HEK293 (cell line): Measurements from ENCODE around the gene SUCO.

Source experiments
- CTCF ChIA-PET: fragments of 350-600 bp; formaldehyde crosslinking; extraction: SDS; loops from one replicate; lab custom pipeline; 2021; ENCODE audit warnings: antibody characterized with exemption; lab: Yijun Ruan, JAX
- POLR2A ChIA-PET: fragments of 300-600 bp; formaldehyde crosslinking; extraction: SDS; loops from one replicate; lab custom pipeline; 2020; ENCODE audit warnings: antibody characterized with exemption, inconsistent platforms; lab: Yijun Ruan, JAX
- H3K27ac ChIP-seq: fragments of 200-500 bp; sonication (Bioruptor generic); 2 replicates; pipeline ENCODE4 v1.5.1; 2014; ENCODE audit warnings: low read depth, low read length, control low read depth, inconsistent platforms; ENCODE audit errors: extremely low read depth
- H3K36me3 ChIP-seq, 2 experiments: fragments of 200-500 bp in 1 of 2; sonication (Bioruptor generic) in 1 of 2; 1 replicate in 1 of 2; 2 replicates in 1 of 2; pipeline ENCODE4 v1.5.1; 2014 to 2017; ENCODE audit warnings: inconsistent platforms in 2 of 2, low read length in 2 of 2; ENCODE audit not compliant: control insufficient read depth in 2 of 2, insufficient read depth in 1 of 2
- H3K4me1 ChIP-seq: fragments of 200-500 bp; sonication (Bioruptor generic); 2 replicates; pipeline ENCODE4 v1.5.1; 2014; ENCODE audit warnings: mild to moderate bottlenecking, low read length, inconsistent platforms; ENCODE audit not compliant: control insufficient read depth, insufficient read depth
- H3K4me3 ChIP-seq: 2 replicates; pipeline ENCODE4 v1.5.1; 2011; ENCODE audit warnings: low read depth, mild to moderate bottlenecking, control low read depth, low read length, moderate library complexity
- H3K9me3 ChIP-seq: fragments of 200-500 bp; sonication (Bioruptor generic); 2 replicates; pipeline ENCODE4 v1.5.1; 2014; ENCODE audit warnings: low read depth, low read length, inconsistent platforms; ENCODE audit not compliant: control insufficient read depth, insufficient read depth
- FEZF1 ChIP-seq: fragments of 450-650 bp; formaldehyde crosslinking; IDR thresholded peaks from 2 replicates; pipeline ENCODE4 v1.5.1; 2016; ENCODE audit warnings: missing biosample characterization, missing genetic modification characterization
- MZF1 ChIP-seq: fragments of 450-650 bp; formaldehyde crosslinking; IDR thresholded peaks from 2 replicates; pipeline ENCODE4 v1.5.1; 2017; ENCODE audit warnings: missing biosample characterization, missing genetic modification characterization, borderline replicate concordance
- PRDM2 ChIP-seq: fragments of 450-650 bp; formaldehyde crosslinking; IDR thresholded peaks from 2 replicates; pipeline ENCODE4 v1.5.1; 2016; ENCODE audit warnings: missing biosample characterization, missing genetic modification characterization, borderline replicate concordance
- YY1 ChIP-seq: fragments of 450-650 bp; formaldehyde crosslinking; IDR thresholded peaks from 2 replicates; pipeline ENCODE4 v1.5.1; 2018; ENCODE audit warnings: missing biosample characterization, missing genetic modification characterization
- YY2 ChIP-seq: fragments of 450-650 bp; formaldehyde crosslinking; IDR thresholded peaks from 2 replicates; pipeline ENCODE4 v1.5.1; 2016; ENCODE audit warnings: missing biosample characterization, missing genetic modification characterization
- ZBTB17 ChIP-seq: fragments of 450-650 bp; formaldehyde crosslinking; IDR thresholded peaks from 2 replicates; pipeline ENCODE4 v1.5.1; 2016; ENCODE audit warnings: missing biosample characterization, missing genetic modification characterization
- ZBTB6 ChIP-seq: fragments of 450-650 bp; formaldehyde crosslinking; IDR thresholded peaks from 2 replicates; pipeline ENCODE4 v1.5.1; 2017; ENCODE audit warnings: missing biosample characterization, missing genetic modification characterization
- ZFP37 ChIP-seq: fragments of 450-650 bp; formaldehyde crosslinking; IDR thresholded peaks from 2 replicates; pipeline ENCODE4 v1.5.1; 2016; ENCODE audit warnings: missing biosample characterization, missing genetic modification characterization
- ZNF114 ChIP-seq: fragments of 450-650 bp; formaldehyde crosslinking; IDR thresholded peaks from 2 replicates; pipeline ENCODE4 v1.5.0; 2017; ENCODE audit warnings: missing biosample characterization, missing genetic modification characterization
- ZNF132 ChIP-seq: fragments of 450-650 bp; formaldehyde crosslinking; IDR thresholded peaks from 2 replicates; pipeline ENCODE4 v1.5.1; 2017; ENCODE audit warnings: missing biosample characterization, missing genetic modification characterization, borderline replicate concordance
- ZNF133 ChIP-seq: fragments of 450-650 bp; formaldehyde crosslinking; IDR thresholded peaks from 2 replicates; pipeline ENCODE4 v1.5.1; 2016; ENCODE audit warnings: missing biosample characterization, missing genetic modification characterization
- ZNF223 ChIP-seq: fragments of 450-650 bp; formaldehyde crosslinking; IDR thresholded peaks from 2 replicates; pipeline ENCODE4 v1.5.1; 2016; ENCODE audit warnings: missing biosample characterization, missing genetic modification characterization
- ZNF24 ChIP-seq: fragments of 450-650 bp; formaldehyde crosslinking; IDR thresholded peaks from 2 replicates; pipeline ENCODE4 v1.5.1; 2016; ENCODE audit warnings: missing biosample characterization, missing genetic modification characterization
- ZNF324 ChIP-seq: fragments of 450-650 bp; formaldehyde crosslinking; IDR thresholded peaks from 2 replicates; pipeline ENCODE4 v1.5.1; 2016; ENCODE audit warnings: missing biosample characterization, missing genetic modification characterization
- ZNF354C ChIP-seq: fragments of 450-650 bp; formaldehyde crosslinking; IDR thresholded peaks from 2 replicates; pipeline ENCODE4 v1.5.1; 2016; ENCODE audit warnings: missing biosample characterization, missing genetic modification characterization, low read depth, borderline replicate concordance
- ZNF362 ChIP-seq: fragments of 450-650 bp; formaldehyde crosslinking; IDR thresholded peaks from 2 replicates; pipeline ENCODE4 v1.5.1; 2016; ENCODE audit warnings: missing biosample characterization, missing genetic modification characterization
- ZNF366 ChIP-seq: fragments of 450-650 bp; formaldehyde crosslinking; conservative IDR thresholded peaks from 2 replicates; pipeline ENCODE4 v1.5.1; 2016; ENCODE audit warnings: missing biosample characterization, missing genetic modification characterization
- ZNF518A ChIP-seq: fragments of 450-650 bp; formaldehyde crosslinking; conservative IDR thresholded peaks from 2 replicates; pipeline ENCODE4 v1.5.1; 2016; ENCODE audit warnings: low read depth, missing biosample characterization, missing genetic modification characterization
- ZNF521 ChIP-seq: fragments of 450-650 bp; formaldehyde crosslinking; IDR thresholded peaks from 2 replicates; pipeline ENCODE4 v1.5.1; 2017; ENCODE audit warnings: missing biosample characterization, mild to moderate bottlenecking, missing genetic modification characterization
- ZNF548 ChIP-seq: fragments of 450-650 bp; formaldehyde crosslinking; IDR thresholded peaks from 2 replicates; pipeline ENCODE4 v1.5.1; 2016; ENCODE audit warnings: missing biosample characterization, missing genetic modification characterization
- ZNF558 ChIP-seq: fragments of 450-650 bp; formaldehyde crosslinking; IDR thresholded peaks from 2 replicates; pipeline ENCODE4 v1.5.1; 2016; ENCODE audit warnings: missing biosample characterization, missing genetic modification characterization
- ZNF658 ChIP-seq: fragments of 450-650 bp; formaldehyde crosslinking; IDR thresholded peaks from 2 replicates; pipeline ENCODE4; 2016; ENCODE audit warnings: missing biosample characterization, missing genetic modification characterization
- ZNF776 ChIP-seq: fragments of 450-650 bp; formaldehyde crosslinking; IDR thresholded peaks from 2 replicates; pipeline ENCODE4 v1.5.0; 2017; ENCODE audit warnings: missing biosample characterization, missing genetic modification characterization, borderline replicate concordance
- ZXDB ChIP-seq: fragments of 450-650 bp; formaldehyde crosslinking; IDR thresholded peaks from 2 replicates; pipeline ENCODE4 v1.5.1; 2016; ENCODE audit warnings: missing biosample characterization, missing genetic modification characterization

The SUCO gene

GRCh38 chr1:172532183-172532699 lies 709 bp upstream of the SUCO start:
- Histone ChIP-seq H3K9me3 (no peaks in the 10 kb centered on the region), H3K36me3 (no peaks in the 10 kb centered on the region), H3K27ac (peak overlapping the region; percentile 48), H3K4me3 (peak overlapping the region; percentile 98), H3K4me1 (no peaks in the 10 kb centered on the region)
- CTCF ChIA-PET = interaction anchor here (0.6 to 0.9 kb wide), 3 partner anchors 8 to 351 kb away, joined by 3 to 4 read pairs (median 3); no protein-coding TSS in a partner anchor
- POLR2A ChIA-PET = interaction anchor here (0.7 to 1.5 kb wide), 13 partner anchors 11 to 944 kb away, joined by 3 to 11 read pairs (median 4); no protein-coding TSS in a partner anchor
- no peak for TF ChIP-seq ZNF132 (tag by site-specific recombination)
- TF ChIP-seq ZNF776 (tag by site-specific recombination) = no peak
- TF ChIP-seq ZNF354C (tag by site-specific recombination) = no peak
- TF ChIP-seq FEZF1 = no peak
- no peak for TF ChIP-seq ZNF558 (tag by site-specific recombination)
- no peak for TF ChIP-seq ZNF658 (tag by site-specific recombination)
- no peak for TF ChIP-seq ZBTB6
- TF ChIP-seq YY2 = no peak
- peak; percentile 67 for TF ChIP-seq ZNF366 (tag by site-specific recombination)
- TF ChIP-seq ZNF324 = 0 out of 2 replicates have a peak, but pooled peaks have one; percentile 36
- TF ChIP-seq ZNF518A = 0 out of 2 replicates have a peak, but pooled peaks have one; percentile 18
- no peak for TF ChIP-seq ZNF362 (tag by site-specific recombination)
- no peak; the same call in 1 of the 2 replicates for TF ChIP-seq YY1 (tag by site-specific recombination)
- TF ChIP-seq ZNF548 = no peak
- no peak for TF ChIP-seq ZFP37 (tag by site-specific recombination)
- no peak for TF ChIP-seq ZNF133 (tag by site-specific recombination)
- no peak for TF ChIP-seq ZNF521 (tag by site-specific recombination)
- TF ChIP-seq ZNF24 (tag by site-specific recombination) = no peak
- TF ChIP-seq ZBTB17 (tag by site-specific recombination) = peak; percentile 81; the same call in 1 of the 2 replicates
- TF ChIP-seq ZNF114 (tag by site-specific recombination) = no peak
- no peak for TF ChIP-seq PRDM2 (tag by site-specific recombination)
- TF ChIP-seq MZF1 (tag by site-specific recombination) = no peak
- peak; percentile 59; the same call in 1 of the 2 replicates for TF ChIP-seq ZXDB
- TF ChIP-seq ZNF223 (tag by site-specific recombination) = no peak
